ENCODE results near the gene DRD2.

Gene DRD2

DNA sequence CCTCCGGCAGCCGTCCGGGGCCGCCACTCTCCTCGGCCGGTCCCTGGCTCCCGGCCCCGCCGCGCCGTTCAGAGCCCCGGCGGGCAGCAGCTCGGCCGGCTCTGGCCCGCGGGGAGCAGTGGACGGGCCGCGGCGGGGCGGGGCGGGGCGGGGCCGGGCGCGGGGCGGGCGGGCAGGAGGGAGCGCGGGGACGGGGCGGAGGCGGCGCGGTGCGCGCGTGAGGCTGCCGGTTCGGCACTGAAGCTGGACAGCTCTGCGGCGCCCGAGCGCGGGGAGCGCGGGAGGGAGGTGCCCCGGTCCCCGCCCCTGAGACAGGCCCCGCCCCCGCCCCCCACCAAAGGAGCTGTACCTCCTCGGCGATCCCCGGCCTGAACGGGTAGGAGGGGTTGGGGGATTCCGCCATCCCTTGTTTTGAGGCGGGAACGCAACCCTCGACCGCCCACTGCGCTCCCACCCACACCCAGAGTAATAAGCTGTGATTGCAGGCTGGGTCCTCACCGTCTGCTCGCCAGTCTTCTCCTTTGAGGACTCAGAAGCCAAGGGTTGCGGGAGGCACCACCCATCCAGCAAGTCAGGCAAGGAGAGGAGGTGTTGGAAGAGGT lies at the start of gene DRD2:
Gene DRD2 (minus strand): TSS at position 239 of the 602 bp plus-strand sequence. CDS start 50,747 bp downstream, outside the sequence.
- TF ChIP-seq, protein P1, sequence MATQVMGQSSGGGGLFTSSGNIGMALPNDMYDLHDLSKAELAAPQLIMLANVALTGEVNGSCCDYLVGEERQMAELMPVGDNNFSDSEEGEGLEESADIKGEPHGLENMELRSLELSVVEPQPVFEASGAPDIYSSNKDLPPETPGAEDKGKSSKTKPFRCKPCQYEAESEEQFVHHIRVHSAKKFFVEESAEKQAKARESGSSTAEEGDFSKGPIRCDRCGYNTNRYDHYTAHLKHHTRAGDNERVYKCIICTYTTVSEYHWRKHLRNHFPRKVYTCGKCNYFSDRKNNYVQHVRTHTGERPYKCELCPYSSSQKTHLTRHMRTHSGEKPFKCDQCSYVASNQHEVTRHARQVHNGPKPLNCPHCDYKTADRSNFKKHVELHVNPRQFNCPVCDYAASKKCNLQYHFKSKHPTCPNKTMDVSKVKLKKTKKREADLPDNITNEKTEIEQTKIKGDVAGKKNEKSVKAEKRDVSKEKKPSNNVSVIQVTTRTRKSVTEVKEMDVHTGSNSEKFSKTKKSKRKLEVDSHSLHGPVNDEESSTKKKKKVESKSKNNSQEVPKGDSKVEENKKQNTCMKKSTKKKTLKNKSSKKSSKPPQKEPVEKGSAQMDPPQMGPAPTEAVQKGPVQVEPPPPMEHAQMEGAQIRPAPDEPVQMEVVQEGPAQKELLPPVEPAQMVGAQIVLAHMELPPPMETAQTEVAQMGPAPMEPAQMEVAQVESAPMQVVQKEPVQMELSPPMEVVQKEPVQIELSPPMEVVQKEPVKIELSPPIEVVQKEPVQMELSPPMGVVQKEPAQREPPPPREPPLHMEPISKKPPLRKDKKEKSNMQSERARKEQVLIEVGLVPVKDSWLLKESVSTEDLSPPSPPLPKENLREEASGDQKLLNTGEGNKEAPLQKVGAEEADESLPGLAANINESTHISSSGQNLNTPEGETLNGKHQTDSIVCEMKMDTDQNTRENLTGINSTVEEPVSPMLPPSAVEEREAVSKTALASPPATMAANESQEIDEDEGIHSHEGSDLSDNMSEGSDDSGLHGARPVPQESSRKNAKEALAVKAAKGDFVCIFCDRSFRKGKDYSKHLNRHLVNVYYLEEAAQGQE (IDR thresholded peaks at IDR 0.05; ENCODE audit: low read depth) = peak; percentile 66
- TF ChIP-seq CREB1 (IDR thresholded peaks at IDR 0.05; ENCODE audit: low read depth) = no peak
- no peak for TF ChIP-seq NFIC (IDR thresholded peaks at IDR 0.05)
- TF ChIP-seq RAD21 (IDR thresholded peaks at IDR 0.05; ENCODE audit: low read depth) = no peak
- no peak for TF ChIP-seq ZBTB7A (IDR thresholded peaks at IDR 0.05; ENCODE audit: low read depth)
- TF ChIP-seq, protein P2, sequence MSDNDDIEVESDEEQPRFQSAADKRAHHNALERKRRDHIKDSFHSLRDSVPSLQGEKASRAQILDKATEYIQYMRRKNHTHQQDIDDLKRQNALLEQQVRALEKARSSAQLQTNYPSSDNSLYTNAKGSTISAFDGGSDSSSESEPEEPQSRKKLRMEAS (IDR thresholded peaks at IDR 0.05) = no peak

GRCh38 chr11:113521737-113522517 lies 46.7 kb upstream of the DRD2 start:
- TF ChIP-seq TCF12 (IDR thresholded peaks at IDR 0.05; ENCODE audit: low read depth) = no peak
- TF ChIP-seq ZBTB7A (IDR thresholded peaks at IDR 0.05; ENCODE audit: low read depth) = no peak
- no peak for TF ChIP-seq NFIC (IDR thresholded peaks at IDR 0.05)
- no peak for TF ChIP-seq TAF1 (IDR thresholded peaks at IDR 0.05; ENCODE audit: low read depth)
- TF ChIP-seq TEAD4 (IDR thresholded peaks at IDR 0.05) = no peak
- no peak for TF ChIP-seq EGR1 (IDR thresholded peaks at IDR 0.05)
- TF ChIP-seq, protein P2 (IDR thresholded peaks at IDR 0.05) = no peak
- TF ChIP-seq, protein P3, sequence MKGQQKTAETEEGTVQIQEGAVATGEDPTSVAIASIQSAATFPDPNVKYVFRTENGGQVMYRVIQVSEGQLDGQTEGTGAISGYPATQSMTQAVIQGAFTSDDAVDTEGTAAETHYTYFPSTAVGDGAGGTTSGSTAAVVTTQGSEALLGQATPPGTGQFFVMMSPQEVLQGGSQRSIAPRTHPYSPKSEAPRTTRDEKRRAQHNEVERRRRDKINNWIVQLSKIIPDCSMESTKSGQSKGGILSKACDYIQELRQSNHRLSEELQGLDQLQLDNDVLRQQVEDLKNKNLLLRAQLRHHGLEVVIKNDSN (IDR thresholded peaks at IDR 0.05) = no peak
- TF ChIP-seq, protein P1 (IDR thresholded peaks at IDR 0.05; ENCODE audit: low read depth) = no peak
- no peak for TF ChIP-seq CREB1 (IDR thresholded peaks at IDR 0.05; ENCODE audit: low read depth)
- no peak for TF ChIP-seq CEBPB (IDR thresholded peaks at IDR 0.05)

DNA sequence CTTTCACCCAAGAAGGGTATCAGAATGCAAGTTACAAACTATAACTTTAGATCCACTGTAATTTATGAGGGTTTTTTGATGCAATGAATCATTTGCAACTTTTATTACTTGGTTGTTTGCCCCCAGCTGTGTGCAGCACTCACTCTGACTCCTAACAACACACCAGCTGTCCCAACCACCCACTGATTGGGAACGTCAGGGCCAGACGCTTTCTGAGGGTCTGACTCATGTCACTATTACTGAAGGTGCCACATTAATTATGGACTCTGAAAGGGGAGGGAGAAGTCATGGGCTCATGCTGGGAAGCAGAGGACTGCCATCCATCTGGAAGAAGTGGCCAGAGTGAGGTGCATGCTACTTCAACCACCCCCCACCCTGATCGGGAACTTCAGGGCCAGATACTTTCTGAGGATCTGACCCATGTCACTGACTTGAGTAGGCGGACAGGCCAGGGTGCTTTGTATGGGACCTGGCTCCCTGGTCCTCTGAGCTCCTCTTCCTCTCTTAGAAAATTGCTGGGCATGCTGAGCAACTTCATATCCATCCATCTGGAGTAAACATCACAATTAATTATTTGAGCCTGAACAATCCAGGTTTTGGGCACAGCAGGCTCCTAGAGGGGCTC lies 44.9 kb upstream of the DRD2 start:
- no peak for TF ChIP-seq YY1 (IDR thresholded peaks at IDR 0.05; ENCODE audit: low read depth)

DNA sequence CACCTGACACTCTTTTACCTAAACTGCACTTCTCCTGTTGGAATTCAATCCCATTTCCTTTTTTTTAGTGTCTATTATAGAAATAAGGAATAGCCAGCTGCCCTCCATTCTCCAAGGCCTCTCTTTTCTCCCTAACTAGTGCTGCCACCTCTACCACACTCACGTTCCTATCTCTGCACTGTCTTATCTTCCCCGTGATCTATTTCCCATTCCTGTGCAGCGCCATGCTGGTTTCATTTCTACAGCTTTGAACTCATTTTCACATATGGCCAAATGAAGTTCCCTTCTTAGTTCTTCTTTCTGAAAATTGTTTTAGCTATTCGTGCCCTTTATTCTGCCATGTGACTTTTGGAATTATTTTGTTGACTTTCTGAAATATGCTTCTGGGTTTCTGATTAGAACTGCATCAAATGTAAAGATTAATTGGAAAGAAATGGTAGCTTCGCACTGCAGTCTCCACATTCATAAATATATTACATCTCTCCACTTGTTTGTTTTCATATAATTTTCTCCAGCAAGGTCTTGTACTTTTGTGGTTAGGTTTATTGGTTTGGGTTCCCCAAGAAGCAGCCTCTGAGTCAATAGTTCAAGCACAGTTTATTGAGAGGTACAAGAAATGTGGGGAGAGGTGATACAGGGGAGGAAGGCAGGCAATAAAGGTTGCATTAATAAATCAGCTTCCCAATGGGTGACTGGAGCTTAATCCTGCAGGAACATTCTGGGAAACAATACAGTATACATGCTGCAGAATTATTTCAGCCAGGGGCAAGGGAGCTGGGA lies 43.7 kb upstream of the DRD2 start:
- TF ChIP-seq FOXM1 (IDR thresholded peaks at IDR 0.05; ENCODE audit: borderline replicate concordance, low read depth) (no peak), EP300 (IDR thresholded peaks at IDR 0.05; ENCODE audit: borderline replicate concordance) (no peak), ZBTB7A (IDR thresholded peaks at IDR 0.05; ENCODE audit: low read depth) (no peak), EGR1 (IDR thresholded peaks at IDR 0.05) (no peak), RAD21 (IDR thresholded peaks at IDR 0.05; ENCODE audit: low read depth) (no peak), TEAD4 (IDR thresholded peaks at IDR 0.05) (no peak), NFIC (IDR thresholded peaks at IDR 0.05) (no peak), CREB1 (IDR thresholded peaks at IDR 0.05; ENCODE audit: low read depth) (no peak), TAF1 (IDR thresholded peaks at IDR 0.05; ENCODE audit: low read depth) (no peak), TCF12 (IDR thresholded peaks at IDR 0.05; ENCODE audit: low read depth) (no peak), CEBPB (IDR thresholded peaks at IDR 0.05) (no peak), YY1 (IDR thresholded peaks at IDR 0.05; ENCODE audit: low read depth) (no peak)
- TF ChIP-seq, protein P3 (IDR thresholded peaks at IDR 0.05) = no peak
- TF ChIP-seq, protein P1 (IDR thresholded peaks at IDR 0.05; ENCODE audit: low read depth) = no peak
- TF ChIP-seq, protein P2 (IDR thresholded peaks at IDR 0.05) = no peak

Measured in Ishikawa (cell line).